Measurements from ENCODE around the gene AFG1L.
"Not testable (repeated sequence)": the region's sequence is repeated elsewhere in the genome, so short reads cannot be mapped to it uniquely, and the experiment has no call there.

Gene AFG1L

GRCh38 chr6:108294727-108295625 is at the start of gene AFG1L:
AFG1L (plus strand) TSS chr6:108295054; CDS start chr6:108295080, 26 bp downstream.
- Histone ChIP-seq H3K9ac (ENCODE audit: low read length) (peak within 1 kb of the TSS; percentile 99), H3K36me3 (ENCODE audit: control insufficient read depth, insufficient read depth, low read length) (no peaks in the 10 kb centered on the region), H3K27me3 (ENCODE audit: control insufficient read depth, insufficient read depth, low read length) (no peaks in the 10 kb centered on the region), H3K4me1 (ENCODE audit: control insufficient read depth, insufficient read depth, low read length) (peaks cover 13% of the 10 kb centered on the region), H3K9me3 (ENCODE audit: control insufficient read depth, low read length) (no peaks in the 10 kb centered on the region), H3K4me3 (ENCODE audit: low read length) (peak within 1 kb of the TSS; percentile 99)

DNA sequence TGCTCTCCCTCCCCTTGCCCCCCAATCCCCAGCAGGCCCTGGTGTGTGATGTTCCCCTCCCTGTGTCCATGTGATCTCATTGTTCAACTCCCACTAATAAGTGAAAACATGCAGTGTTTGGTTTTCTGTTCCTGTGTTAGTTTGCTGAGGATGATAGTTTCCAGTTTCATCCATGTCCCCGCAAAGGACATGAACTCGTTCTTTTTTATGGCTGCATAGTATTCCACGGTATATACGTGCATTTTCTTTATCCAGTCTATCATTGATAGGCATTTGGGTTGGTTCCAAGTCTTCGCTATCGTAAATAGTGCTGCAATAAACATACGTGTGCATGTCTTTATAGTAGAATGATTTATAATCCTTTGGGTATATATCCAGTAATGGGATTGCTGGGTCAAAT is 49.8 kb upstream of the AFG1L start:
- H3K36me3 ChIP-seq (ENCODE audit: control insufficient read depth, insufficient read depth, low read length); H3K4me3 ChIP-seq (ENCODE audit: low read length); H3K9me3 ChIP-seq (ENCODE audit: control insufficient read depth, low read length); H3K27me3 ChIP-seq (ENCODE audit: control insufficient read depth, insufficient read depth, low read length); H3K9ac ChIP-seq (ENCODE audit: low read length); H3K4me1 ChIP-seq (ENCODE audit: control insufficient read depth, insufficient read depth, low read length): not testable (repeated sequence)

GRCh38 chr6:108247965-108248536 is 46.8 kb upstream of the AFG1L start:
- H3K4me1 ChIP-seq (ENCODE audit: control insufficient read depth, insufficient read depth, low read length) = no peaks in the 10 kb centered on the region
- no peaks in the 10 kb centered on the region for H3K36me3 ChIP-seq (ENCODE audit: control insufficient read depth, insufficient read depth, low read length)

GRCh38 chr6:108250240-108250866 is 44.5 kb upstream of the AFG1L start:
- Histone ChIP-seq H3K4me1 (ENCODE audit: control insufficient read depth, insufficient read depth, low read length) (peaks cover 4% of the 10 kb centered on the region), H3K36me3 (ENCODE audit: control insufficient read depth, insufficient read depth, low read length) (no peaks in the 10 kb centered on the region), H3K9ac (ENCODE audit: low read length) (no peak overlapping the region)

More at GRCh38 chr6:108247965-108248536, 46.8 kb upstream of the AFG1L start:
- H3K9ac ChIP-seq (ENCODE audit: low read length) = no peak overlapping the region
- H3K27me3 ChIP-seq (ENCODE audit: control insufficient read depth, insufficient read depth, low read length) = no peaks in the 10 kb centered on the region
- H3K9me3 ChIP-seq (ENCODE audit: control insufficient read depth, low read length) = no peaks in the 10 kb centered on the region
- H3K4me3 ChIP-seq (ENCODE audit: low read length) = no peak overlapping the region

GRCh38 chr6:108251252-108251651 is 43.6 kb upstream of the AFG1L start:
- no peaks in the 10 kb centered on the region for H3K9me3 ChIP-seq (ENCODE audit: control insufficient read depth, low read length)
- peaks cover 4% of the 10 kb centered on the region for H3K4me1 ChIP-seq (ENCODE audit: control insufficient read depth, insufficient read depth, low read length)
- H3K36me3 ChIP-seq (ENCODE audit: control insufficient read depth, insufficient read depth, low read length) = no peaks in the 10 kb centered on the region
- H3K4me3 ChIP-seq (ENCODE audit: low read length) = no peak overlapping the region
- H3K27me3 ChIP-seq (ENCODE audit: control insufficient read depth, insufficient read depth, low read length) = no peaks in the 10 kb centered on the region
- H3K9ac ChIP-seq (ENCODE audit: low read length) = no peak overlapping the region

More at GRCh38 chr6:108250240-108250866, 44.5 kb upstream of the AFG1L start:
- Histone ChIP-seq H3K9me3 (ENCODE audit: control insufficient read depth, low read length) (no peaks in the 10 kb centered on the region), H3K4me3 (ENCODE audit: low read length) (no peak overlapping the region), H3K27me3 (ENCODE audit: control insufficient read depth, insufficient read depth, low read length) (no peaks in the 10 kb centered on the region)

DNA sequence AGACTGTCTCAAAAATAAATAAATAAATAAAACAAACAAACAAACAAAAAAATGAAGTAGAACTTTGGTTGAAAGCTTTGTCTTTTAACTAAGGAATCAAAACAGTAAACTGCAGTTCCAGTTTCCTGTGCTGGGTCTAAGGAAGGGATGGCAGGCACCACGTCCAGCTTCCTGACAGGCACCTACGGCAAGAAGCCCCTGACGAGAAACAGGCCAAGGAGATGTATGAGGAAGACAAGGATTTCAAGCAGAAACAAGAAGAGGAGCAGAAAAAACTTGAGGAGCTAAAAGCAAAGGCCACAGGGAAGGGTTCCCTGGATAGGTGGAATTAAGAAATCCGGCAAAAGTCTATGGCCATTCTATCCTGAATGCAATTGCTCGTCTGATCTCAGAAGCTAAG is 42.8 kb upstream of the AFG1L start:
- Histone ChIP-seq H3K9ac (ENCODE audit: low read length) (no peak overlapping the region), H3K4me1 (ENCODE audit: control insufficient read depth, insufficient read depth, low read length) (peaks cover 4% of the 10 kb centered on the region), H3K4me3 (ENCODE audit: low read length) (no peak overlapping the region), H3K36me3 (ENCODE audit: control insufficient read depth, insufficient read depth, low read length) (no peaks in the 10 kb centered on the region), H3K9me3 (ENCODE audit: control insufficient read depth, low read length) (no peaks in the 10 kb centered on the region), H3K27me3 (ENCODE audit: control insufficient read depth, insufficient read depth, low read length) (no peaks in the 10 kb centered on the region)

DNA sequence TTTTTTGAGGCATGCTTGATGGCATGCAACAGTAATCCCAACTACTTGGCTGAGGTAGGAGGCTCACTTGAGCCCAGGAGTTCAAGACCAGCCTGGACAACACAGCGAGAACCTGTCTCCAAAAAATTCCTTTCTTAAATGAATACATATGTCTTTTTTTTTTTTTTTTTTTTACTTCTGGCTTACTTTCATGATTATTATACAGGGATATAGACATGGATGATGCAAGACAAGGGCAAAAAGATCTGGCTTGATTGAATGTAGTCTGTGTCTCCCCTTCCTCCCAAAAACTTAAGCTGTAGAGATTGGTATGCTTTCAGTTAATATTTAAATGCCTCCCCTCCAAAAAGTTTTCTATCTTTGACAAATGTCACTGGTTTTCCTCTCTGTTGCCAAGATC is 41.6 kb upstream of the AFG1L start:
- no peak overlapping the region for H3K4me3 ChIP-seq (ENCODE audit: low read length)
- H3K27me3 ChIP-seq (ENCODE audit: control insufficient read depth, insufficient read depth, low read length) = no peaks in the 10 kb centered on the region
- H3K9ac ChIP-seq (ENCODE audit: low read length) = no peak overlapping the region
- H3K9me3 ChIP-seq (ENCODE audit: control insufficient read depth, low read length) = no peaks in the 10 kb centered on the region
- H3K36me3 ChIP-seq (ENCODE audit: control insufficient read depth, insufficient read depth, low read length) = no peaks in the 10 kb centered on the region
- peaks cover 4% of the 10 kb centered on the region for H3K4me1 ChIP-seq (ENCODE audit: control insufficient read depth, insufficient read depth, low read length)

- H3K36me3 ChIP-seq (ENCODE audit: control insufficient read depth, insufficient read depth, low read length) = no peaks in the 10 kb centered on the region
- H3K27me3 ChIP-seq (ENCODE audit: control insufficient read depth, insufficient read depth, low read length) = no peaks in the 10 kb centered on the region
- H3K9me3 ChIP-seq (ENCODE audit: control insufficient read depth, low read length) = no peaks in the 10 kb centered on the region
- peaks cover 10% of the 10 kb centered on the region for H3K4me1 ChIP-seq (ENCODE audit: control insufficient read depth, insufficient read depth, low read length)
- no peak overlapping the region for H3K4me3 ChIP-seq (ENCODE audit: low read length)
- H3K9ac ChIP-seq (ENCODE audit: low read length) = no peak overlapping the region
These were observed 40.1 kb upstream of the AFG1L start for GRCh38 chr6:108254433-108255410.

DNA sequence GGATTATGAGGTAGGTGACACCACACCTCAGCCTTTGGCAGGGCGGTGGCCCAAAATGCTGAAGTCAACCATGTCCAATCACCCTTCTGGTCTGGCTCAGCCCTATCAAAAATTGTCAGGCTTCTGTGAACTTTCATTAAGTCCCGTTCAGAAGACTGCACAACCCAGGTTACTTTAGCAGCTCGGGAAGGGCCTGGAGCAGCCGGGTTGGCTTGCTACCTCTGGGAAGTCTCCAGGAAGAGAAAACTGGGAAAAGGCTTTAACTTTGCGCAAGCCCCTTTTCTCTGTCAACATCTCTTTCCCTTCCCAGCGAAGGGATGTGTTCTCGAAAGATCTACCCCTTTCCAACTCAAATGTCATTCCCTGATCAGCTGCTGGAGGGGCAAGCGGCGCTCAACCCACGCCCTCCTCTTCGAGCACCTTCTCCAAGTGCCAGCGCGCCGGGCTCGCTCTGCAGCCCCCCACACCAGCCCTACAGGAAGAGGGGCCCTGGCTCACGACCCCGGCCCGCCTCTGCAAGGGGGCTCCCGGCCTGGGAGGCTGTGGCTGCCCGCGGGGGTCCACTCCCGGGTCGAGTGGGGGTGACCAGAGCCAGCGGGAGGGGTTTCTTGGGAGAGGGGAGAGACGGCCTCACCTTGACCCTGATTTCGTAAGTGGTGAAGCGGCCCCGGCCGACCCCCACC is 34.6 kb upstream of the AFG1L start:
- no peaks in the 10 kb centered on the region for H3K36me3 ChIP-seq (ENCODE audit: control insufficient read depth, insufficient read depth, low read length)
- peaks cover 7% of the 10 kb centered on the region for H3K4me1 ChIP-seq (ENCODE audit: control insufficient read depth, insufficient read depth, low read length)
- peak overlapping the region; percentile 97 for H3K9ac ChIP-seq (ENCODE audit: low read length)
- H3K4me3 ChIP-seq (ENCODE audit: low read length) = peak overlapping the region; percentile 92
- no peaks in the 10 kb centered on the region for H3K27me3 ChIP-seq (ENCODE audit: control insufficient read depth, insufficient read depth, low read length)
- H3K9me3 ChIP-seq (ENCODE audit: control insufficient read depth, low read length) = no peaks in the 10 kb centered on the region

- Histone ChIP-seq H3K36me3 (ENCODE audit: control insufficient read depth, insufficient read depth, low read length) (no peaks in the 10 kb centered on the region), H3K4me1 (ENCODE audit: control insufficient read depth, insufficient read depth, low read length) (peaks cover 7% of the 10 kb centered on the region), H3K9ac (ENCODE audit: low read length) (peak within 1 kb of the TSS; percentile 97), H3K27me3 (ENCODE audit: control insufficient read depth, insufficient read depth, low read length) (no peaks in the 10 kb centered on the region), H3K4me3 (ENCODE audit: low read length) (peak within 1 kb of the TSS; percentile 92), H3K9me3 (ENCODE audit: control insufficient read depth, low read length) (no peaks in the 10 kb centered on the region)
These were observed 33.9 kb upstream of the AFG1L start, which contains the start of gene SNX3 for GRCh38 chr6:108260809-108261569. SNX3 (minus strand) TSS chr6:108261040; CDS start chr6:108260921, 119 bp downstream.

Data from mucosa of stomach (tissue), 1 donor.